GM23338 (cell line): ENCODE measurements around the gene SRGAP1. TPM values are rescaled to one million over a fixed set of nuclear protein-coding genes. Genes with fewer than 3 reads are reported as not detected.

Experiments
- ATAC-seq: fragments of 200-7000 bp; cut with Tn5 transposase; 3 replicates; pipeline ENCODE4 v1.9.1; 2020
- DNase-seq: peaks from one replicate; pipeline ENCODE4 v3.0.0-alpha.2; 2015; ENCODE audit warnings: low spot score
- H2AFZ ChIP-seq: fragments of 200-600 bp; sonication (generic); 2 replicates; pipeline ENCODE4 v1.8.0; 2016; ENCODE audit warnings: antibody characterized with exemption, mild to moderate bottlenecking, moderate library complexity
- H3F3A ChIP-seq: fragments of 200-600 bp; sonication (generic); replicated peaks from 2 replicates; pipeline ENCODE4 v1.8.0; 2017; ENCODE audit warnings: antibody characterized with exemption, mixed run types, low read depth
- H3K27ac ChIP-seq: fragments of 200-600 bp; sonication (generic); 2 replicates; pipeline ENCODE4 v1.6.1; 2016; ENCODE audit warnings: low read depth
- H3K27me3 ChIP-seq: fragments of 200-600 bp; sonication (generic); 2 replicates; pipeline ENCODE4 v1.8.0; 2016; ENCODE audit warnings: mild to moderate bottlenecking, mixed run types, moderate library complexity; ENCODE audit not compliant: insufficient read depth
- H3K36me3 ChIP-seq: fragments of 200-600 bp; sonication (generic); 2 replicates; pipeline ENCODE4 v1.8.0; 2016; ENCODE audit warnings: mild to moderate bottlenecking; ENCODE audit not compliant: insufficient read depth
- H3K4me1 ChIP-seq: fragments of 200-600 bp; sonication (generic); 2 replicates; pipeline ENCODE4 v1.8.0; 2016; ENCODE audit warnings: mild to moderate bottlenecking, moderate library complexity; ENCODE audit not compliant: insufficient read depth
- H3K4me2 ChIP-seq: fragments of 200-600 bp; sonication (generic); 2 replicates; pipeline ENCODE4 v1.7.1; 2017; ENCODE audit warnings: mixed run types
- H3K4me3 ChIP-seq: fragments of 200-600 bp; sonication (generic); 2 replicates; pipeline ENCODE4 v1.6.1; 2016; ENCODE audit warnings: mixed run types
- H3K79me2 ChIP-seq: fragments of 200-600 bp; sonication (generic); replicated peaks from 2 replicates; pipeline ENCODE4 v1.8.0; 2017; ENCODE audit warnings: mild to moderate bottlenecking; ENCODE audit not compliant: insufficient read depth
- H3K9me2 ChIP-seq: fragments of 200-600 bp; sonication (generic); 2 replicates; pipeline ENCODE4 v1.8.0; 2017; ENCODE audit not compliant: insufficient read depth
- H4K20me1 ChIP-seq: fragments of 200-600 bp; sonication (generic); replicated peaks from 2 replicates; pipeline ENCODE4 v1.8.0; 2017; ENCODE audit warnings: mild to moderate bottlenecking; ENCODE audit not compliant: insufficient read depth
- H3K27ac Mint-ChIP-seq: 2 replicates; pipeline ENCODE4 v1.8.0; 2020; ENCODE audit warnings: inconsistent platforms, mild to moderate bottlenecking, moderate library complexity, mixed read lengths
- H3K27me3 Mint-ChIP-seq: 3 replicates; pipeline ENCODE4 v1.8.0; 2022; ENCODE audit warnings: low read depth, mild to moderate bottlenecking, moderate library complexity, mixed read lengths, inconsistent platforms; ENCODE audit not compliant: insufficient read depth, poor library complexity
- H3K36me3 Mint-ChIP-seq: 3 replicates; pipeline ENCODE4 v1.8.0; 2021; ENCODE audit warnings: low read depth, mild to moderate bottlenecking, inconsistent platforms, moderate library complexity, mixed read lengths
- H3K4me1 Mint-ChIP-seq: 3 replicates; pipeline ENCODE4 v1.8.0; 2020; ENCODE audit warnings: mild to moderate bottlenecking, inconsistent platforms, mixed read lengths
- H3K4me3 Mint-ChIP-seq: 3 replicates; pipeline ENCODE4 v1.8.0; 2021; ENCODE audit warnings: moderate library complexity, mild to moderate bottlenecking, inconsistent platforms, mixed read lengths
- H3K9me3 Mint-ChIP-seq: 3 replicates; pipeline ENCODE4 v1.8.0; 2020; ENCODE audit warnings: moderate library complexity, mild to moderate bottlenecking, inconsistent platforms, mixed read lengths
- CREB1 ChIP-seq: fragments of 250-450 bp; sonication (Bioruptor Pico); IDR thresholded peaks from 2 replicates; pipeline ENCODE4 v1.5.0; 2020; ENCODE audit warnings: low read depth, mild to moderate bottlenecking, moderate library complexity
- CTCF ChIP-seq, 2 experiments: fragments of 200-600 bp in 1 of 2; sonication (generic) in 1 of 2; conservative IDR thresholded peaks; 2 replicates each; pipeline versions ENCODE4 v1.5.1 to v1.6.1; 2016 to 2017; ENCODE audit warnings: antibody characterized with exemption in 2 of 2, low read depth in 2 of 2, mild to moderate bottlenecking in 2 of 2, moderate library complexity in 1 of 2
- ETS1 ChIP-seq: IDR thresholded peaks from 2 replicates; pipeline ENCODE4 v1.6.1; 2016; ENCODE audit warnings: antibody characterized with exemption
- EZH2 ChIP-seq: fragments of 200-600 bp; sonication (generic); IDR thresholded peaks from one replicate; pipeline ENCODE4 v1.8.0; 2017; ENCODE audit warnings: antibody characterized with exemption, mild to moderate bottlenecking, low read depth; ENCODE audit not compliant: unreplicated experiment
- NANOG ChIP-seq: IDR thresholded peaks from 2 replicates; pipeline ENCODE4 v1.6.1; 2016; ENCODE audit warnings: antibody characterized with exemption, borderline replicate concordance
- POLR2AphosphoS5 ChIP-seq: IDR thresholded peaks from 2 replicates; pipeline ENCODE4 v1.6.1; 2016; ENCODE audit warnings: antibody characterized with exemption, low read depth
- STAT1 ChIP-seq: IDR thresholded peaks from one replicate; pipeline ENCODE4 v1.6.1; 2016; ENCODE audit warnings: antibody characterized with exemption; ENCODE audit not compliant: unreplicated experiment
- ZNF462 ChIP-seq: fragments of 250-450 bp; sonication (Bioruptor Pico); IDR thresholded peaks from 2 replicates; pipeline ENCODE4 v1.5.0; 2020; ENCODE audit warnings: mild to moderate bottlenecking, moderate library complexity
- polyA plus RNA-seq: library from polyadenylated mRNA; unstranded; fragments of >200 nt; fragmentation: Nextera tagmentation; extraction: Ambion mirVana; gene quantifications from 2 replicates; pipeline ENCODE4 v1.2.1, GENCODE V29; 2016
- total RNA-seq: library from RNA; depleted of rRNA; stranded (reverse); fragments of >200 nt; shearing (Covaris generic); gene quantifications from 2 replicates; pipeline ENCODE4 v1.2.3, GENCODE V29; 2014
- TF ChIP-seq, protein P1 (sequence below): IDR thresholded peaks from one replicate; pipeline ENCODE4 v1.6.1; 2018; ENCODE audit warnings: antibody characterized with exemption; ENCODE audit not compliant: unreplicated experiment

SRGAP1 gene
- total and polyA plus RNA-seq, 2 experiments from 2014 or later, result 6.1 to 8.1 TPM

DNA sequence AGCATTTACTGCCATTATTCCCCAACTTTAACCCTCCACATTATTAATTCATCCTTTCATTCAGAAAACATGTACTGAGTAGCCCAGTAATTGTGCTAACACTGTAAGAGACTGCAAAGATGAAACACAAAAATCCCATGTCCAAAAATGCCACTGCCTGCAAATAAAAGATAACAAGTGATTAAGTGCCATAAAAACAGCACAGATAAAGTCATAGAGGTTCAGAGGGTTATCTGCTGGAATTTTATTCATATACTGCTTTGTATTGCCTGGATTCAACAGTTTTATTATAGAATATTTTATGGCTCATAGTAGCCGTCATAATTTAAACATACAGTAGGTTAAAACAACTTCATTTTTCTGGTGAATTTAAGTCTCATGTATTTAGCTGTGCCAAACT lies 199.7 kb downstream of the SRGAP1 start:
- Mint-ChIP-seq H3K4me3 (no peak overlapping the region), H3K9me3 (no peaks in the 10 kb centered on the region), H3K27ac (no peak overlapping the region), H3K27me3 (no peaks in the 10 kb centered on the region), H3K4me1 (peaks cover 20% of the 10 kb centered on the region), H3K36me3 (no peaks in the 10 kb centered on the region)
- Histone ChIP-seq H3K27ac (no peak overlapping the region), H3F3A (no peaks in the 10 kb centered on the region), H2AFZ (no peak overlapping the region), H3K27me3 (no peaks in the 10 kb centered on the region), H3K4me2 (no peak overlapping the region), H4K20me1 (no peaks in the 10 kb centered on the region), H3K79me2 (no peaks in the 10 kb centered on the region), H3K9me2 (no peaks in the 10 kb centered on the region), H3K36me3 (no peaks in the 10 kb centered on the region), H3K4me1 (peaks cover 10% of the 10 kb centered on the region), H3K4me3 (no peak overlapping the region)
- ATAC-seq, result no peak
- TF ChIP-seq ETS1 (no peak), STAT1 (no peak), EZH2 (no peak), CREB1 (CRISPR knock-in tag) (no peak)
- TF ChIP-seq, protein P1, sequence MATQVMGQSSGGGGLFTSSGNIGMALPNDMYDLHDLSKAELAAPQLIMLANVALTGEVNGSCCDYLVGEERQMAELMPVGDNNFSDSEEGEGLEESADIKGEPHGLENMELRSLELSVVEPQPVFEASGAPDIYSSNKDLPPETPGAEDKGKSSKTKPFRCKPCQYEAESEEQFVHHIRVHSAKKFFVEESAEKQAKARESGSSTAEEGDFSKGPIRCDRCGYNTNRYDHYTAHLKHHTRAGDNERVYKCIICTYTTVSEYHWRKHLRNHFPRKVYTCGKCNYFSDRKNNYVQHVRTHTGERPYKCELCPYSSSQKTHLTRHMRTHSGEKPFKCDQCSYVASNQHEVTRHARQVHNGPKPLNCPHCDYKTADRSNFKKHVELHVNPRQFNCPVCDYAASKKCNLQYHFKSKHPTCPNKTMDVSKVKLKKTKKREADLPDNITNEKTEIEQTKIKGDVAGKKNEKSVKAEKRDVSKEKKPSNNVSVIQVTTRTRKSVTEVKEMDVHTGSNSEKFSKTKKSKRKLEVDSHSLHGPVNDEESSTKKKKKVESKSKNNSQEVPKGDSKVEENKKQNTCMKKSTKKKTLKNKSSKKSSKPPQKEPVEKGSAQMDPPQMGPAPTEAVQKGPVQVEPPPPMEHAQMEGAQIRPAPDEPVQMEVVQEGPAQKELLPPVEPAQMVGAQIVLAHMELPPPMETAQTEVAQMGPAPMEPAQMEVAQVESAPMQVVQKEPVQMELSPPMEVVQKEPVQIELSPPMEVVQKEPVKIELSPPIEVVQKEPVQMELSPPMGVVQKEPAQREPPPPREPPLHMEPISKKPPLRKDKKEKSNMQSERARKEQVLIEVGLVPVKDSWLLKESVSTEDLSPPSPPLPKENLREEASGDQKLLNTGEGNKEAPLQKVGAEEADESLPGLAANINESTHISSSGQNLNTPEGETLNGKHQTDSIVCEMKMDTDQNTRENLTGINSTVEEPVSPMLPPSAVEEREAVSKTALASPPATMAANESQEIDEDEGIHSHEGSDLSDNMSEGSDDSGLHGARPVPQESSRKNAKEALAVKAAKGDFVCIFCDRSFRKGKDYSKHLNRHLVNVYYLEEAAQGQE, result no peak
- DNase-seq, result no peak

DNA sequence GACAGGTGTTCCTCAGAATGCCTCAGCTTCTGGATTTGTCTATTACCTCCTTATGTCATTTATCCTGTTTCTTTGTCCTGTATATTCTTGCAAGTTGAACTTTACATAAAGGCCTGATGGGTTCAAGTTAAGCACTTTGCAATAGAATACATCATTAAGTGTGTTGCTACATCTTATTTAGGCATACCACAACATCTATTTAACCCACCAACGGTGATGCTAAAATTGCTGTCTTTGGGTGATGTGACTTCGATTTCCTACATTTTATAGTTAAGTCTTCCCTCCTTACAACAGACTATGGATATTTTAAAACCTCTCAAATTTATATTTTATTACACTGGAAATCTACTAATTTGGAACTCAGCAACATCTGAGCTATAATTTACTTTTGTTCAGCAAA lies 206.6 kb downstream of the SRGAP1 start:
- DNase-seq, result no peak
- Mint-ChIP-seq H3K4me1 (peaks cover 5% of the 10 kb centered on the region; the same call in 1 of the 3 replicates), H3K27me3 (no peaks in the 10 kb centered on the region), H3K36me3 (peaks cover 7% of the 10 kb centered on the region), H3K9me3 (no peaks in the 10 kb centered on the region), H3K4me3 (no peak overlapping the region), H3K27ac (no peak overlapping the region)
- H3F3A ChIP-seq, result no peaks in the 10 kb centered on the region
- no peak overlapping the region for H3K4me2 ChIP-seq
- no peaks in the 10 kb centered on the region for H3K36me3 ChIP-seq
- H3K9me2 ChIP-seq, result no peaks in the 10 kb centered on the region
- no peak overlapping the region for H2AFZ ChIP-seq
- no peaks in the 10 kb centered on the region for H3K4me1 ChIP-seq
- ATAC-seq, result no peak
- H3K4me3 ChIP-seq, result no peak overlapping the region
- H4K20me1 ChIP-seq, result no peaks in the 10 kb centered on the region
- no peaks in the 10 kb centered on the region for H3K27me3 ChIP-seq
- H3K27ac ChIP-seq, result no peak overlapping the region
- H3K79me2 ChIP-seq, result no peaks in the 10 kb centered on the region
- TF ChIP-seq NANOG (no peak), POLR2AphosphoS5 (no peak), ZNF462 (CRISPR knock-in tag) (no peak), CTCF (conservative IDR thresholded peaks at IDR 0.05; ENCODE audit: low read depth in 2 of 2) (no peak)
